ENCODE results near the gene KRT31. TPM values are rescaled to one million over a fixed set of nuclear protein-coding genes. Genes with fewer than 3 reads are reported as not detected.
"Not testable (repeated sequence)": the region's sequence is repeated elsewhere in the genome, so short reads cannot be mapped to it uniquely, and the experiment has no call there.

KRT31 gene
- total and polyA plus RNA-seq, 2 of the 4 experiments (the other 2 are of a cell fraction) = 0.05 TPM; not detected in 1

DNA sequence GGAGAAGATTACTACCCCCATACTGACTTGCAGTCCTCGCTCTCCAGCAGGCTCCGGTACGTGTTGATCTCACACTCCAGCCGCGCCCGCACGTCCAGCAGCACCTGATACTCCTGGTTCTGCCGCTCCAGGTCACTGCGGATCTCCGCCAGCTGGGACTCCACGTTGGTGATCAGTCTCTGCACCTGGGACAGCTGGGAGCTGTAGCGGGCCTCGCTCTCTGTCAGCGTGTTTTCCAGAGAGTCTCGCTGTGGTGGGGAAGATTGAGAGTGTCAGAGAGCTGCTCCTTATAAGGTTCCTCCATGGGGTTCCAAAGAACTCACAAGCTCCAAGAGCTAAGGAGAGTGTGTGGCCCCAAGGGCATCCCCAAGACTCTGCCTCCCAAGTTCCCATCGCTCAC, 51.0 kb downstream of the KRT31 start:
- 92% methylated on average over 5 of the region's 16 CpGs; no CpG with 5 or more reads in 1 of the 2 experiments for WGBS, 2 experiments (ENCODE audit: extremely low coverage in 2 of 2, insufficient read length in 1 of 2)

More for the DNA sequence above, 51.0 kb downstream of the KRT31 start:
- H2AFZ ChIP-seq (replicated peaks; ENCODE audit: low read length, poor library complexity); H3K4me2 ChIP-seq (ENCODE audit: low read depth, low read length); H4K5ac ChIP-seq (ENCODE audit: low read depth, low read length); H3K9me1 ChIP-seq (ENCODE audit: insufficient read depth, low read length); H4K20me1 ChIP-seq (ENCODE audit: insufficient read depth, low read length); H3K79me1 ChIP-seq (ENCODE audit: low read depth in 1 of 2, low read length in 2 of 2); H3K27me3 ChIP-seq (ENCODE audit: control insufficient read depth, insufficient read depth, low read length); H3K14ac ChIP-seq (replicated peaks; ENCODE audit: low read depth, low read length); H2BK20ac ChIP-seq (ENCODE audit: low read depth, low read length); in situ Hi-C loops (cut with MboI; ENCODE audit: low sequenced_read_pairs); H3K9me3 ChIP-seq (ENCODE audit: control insufficient read depth, insufficient read depth, low read length); H2BK5ac ChIP-seq (ENCODE audit: low read depth, low read length, poor library complexity, severe bottlenecking); H2BK15ac ChIP-seq (ENCODE audit: low read depth, low read length); H3K18ac ChIP-seq (ENCODE audit: low read depth, low read length); H3K56ac ChIP-seq (ENCODE audit: extremely low read depth, insufficient read depth, low read length); intact Hi-C loops (cut with micrococcal nuclease); H4K8ac ChIP-seq (ENCODE audit: low read depth in 2 of 2, low read length in 2 of 2); POLR2A ChIA-PET (ENCODE audit: unreplicated experiment); H2AK9ac ChIP-seq (replicated peaks; ENCODE audit: low read depth, low read length, poor library complexity); dilution Hi-C loops (cut with HindIII; ENCODE audit: low sequenced_read_pairs, unreplicated experiment); H3K9ac ChIP-seq (ENCODE audit: low read depth, low read length); H3K4me3 ChIP-seq (ENCODE audit: insufficient read depth, low read depth, low read length); H3K27ac ChIP-seq (ENCODE audit: insufficient read depth, low read length); H3K4ac ChIP-seq (ENCODE audit: low read depth, low read length); H4K91ac ChIP-seq (ENCODE audit: insufficient read depth, low read depth, low read length); BruUV-seq (replicated peaks); DNase-seq; H3K4me1 ChIP-seq (ENCODE audit: control insufficient read depth, insufficient read depth, low read length); H2BK120ac ChIP-seq (ENCODE audit: low read depth, low read length); CTCF ChIA-PET; ATAC-seq (ENCODE audit: low read depth); H2AK5ac ChIP-seq (ENCODE audit: low read depth, low read length); H3K23ac ChIP-seq (ENCODE audit: low read depth, low read length); H3K36me3 ChIP-seq (ENCODE audit: control insufficient read depth, insufficient read depth, low read length): not testable (repeated sequence)
